H9 (cell line): ENCODE measurements around the gene TOMM40L. TPM values are rescaled to one million over a fixed set of nuclear protein-coding genes. Genes with fewer than 3 reads are reported as not detected.

Experiments
- DNase-seq: peaks from one replicate; pipeline ENCODE4 v3.0.0-alpha.2; 2017
- H2AFZ ChIP-seq: one replicate; pipeline ENCODE4 v1.6.1; 2013; ENCODE audit warnings: mild to moderate bottlenecking, low read length, control low read depth, moderate library complexity
- H2AK5ac ChIP-seq: 2 replicates; pipeline ENCODE4 v1.6.1; 2013; ENCODE audit warnings: low read length, control low read depth, mixed read lengths; ENCODE audit not compliant: insufficient read length
- H2BK120ac ChIP-seq: one replicate; pipeline ENCODE4 v1.6.1; 2013; ENCODE audit warnings: low read depth, mild to moderate bottlenecking, low read length, control low read depth, inconsistent platforms; ENCODE audit not compliant: poor library complexity, severe bottlenecking
- H2BK12ac ChIP-seq: 2 replicates; pipeline ENCODE4 v1.6.1; 2013; ENCODE audit warnings: low read length, control low read depth, mixed read lengths, low read depth; ENCODE audit not compliant: insufficient read length
- H2BK15ac ChIP-seq: 2 replicates; pipeline ENCODE4 v1.6.1; 2013; ENCODE audit warnings: low read depth, low read length, control low read depth
- H2BK20ac ChIP-seq: one replicate; pipeline ENCODE4 v1.6.1; 2013; ENCODE audit warnings: low read depth, mild to moderate bottlenecking, low read length, control low read depth, inconsistent platforms; ENCODE audit not compliant: poor library complexity, severe bottlenecking
- H2BK5ac ChIP-seq: 2 replicates; pipeline ENCODE4 v1.6.1; 2013; ENCODE audit warnings: low read length, control low read depth, mixed read lengths; ENCODE audit not compliant: insufficient read length
- H3K14ac ChIP-seq: 2 replicates; pipeline ENCODE4 v1.6.1; 2013; ENCODE audit warnings: low read length, control low read depth; ENCODE audit not compliant: insufficient read depth
- H3K18ac ChIP-seq: 2 replicates; pipeline ENCODE4 v1.6.1; 2013; ENCODE audit warnings: low read depth, mild to moderate bottlenecking, mixed read lengths, low read length, control low read depth; ENCODE audit not compliant: insufficient read length
- H3K23ac ChIP-seq: 2 replicates; pipeline ENCODE4 v1.6.1; 2013; ENCODE audit warnings: low read length, control low read depth, mixed read lengths, low read depth; ENCODE audit not compliant: insufficient read length
- H3K23me2 ChIP-seq: 2 replicates; pipeline ENCODE4 v1.6.1; 2013; ENCODE audit warnings: low read depth, mild to moderate bottlenecking, mixed read lengths, low read length, control low read depth; ENCODE audit not compliant: insufficient read length, poor library complexity, severe bottlenecking
- H3K27ac ChIP-seq: 2 replicates; pipeline ENCODE4 v1.5.1; 2013; ENCODE audit warnings: low read length, control low read depth, mixed read lengths, low read depth; ENCODE audit not compliant: insufficient read length
- H3K27me3 ChIP-seq: 2 replicates; pipeline ENCODE4 v1.6.1; 2013; ENCODE audit warnings: low read length, control low read depth, inconsistent platforms; ENCODE audit not compliant: insufficient read depth
- H3K4ac ChIP-seq: 2 replicates; pipeline ENCODE4 v1.6.1; 2013; ENCODE audit warnings: low read depth, mild to moderate bottlenecking, control low read depth, inconsistent platforms, low read length, moderate library complexity
- H3K4me1 ChIP-seq: 2 replicates; pipeline ENCODE4 v1.6.1; 2013; ENCODE audit warnings: low read length, control low read depth, inconsistent platforms; ENCODE audit not compliant: insufficient read depth
- H3K4me2 ChIP-seq: 2 replicates; pipeline ENCODE4 v1.6.1; 2013; ENCODE audit warnings: low read length, control low read depth, mixed read lengths; ENCODE audit not compliant: insufficient read length, insufficient read depth
- H3K56ac ChIP-seq: 2 replicates; pipeline ENCODE4 v1.6.1; 2013; ENCODE audit warnings: low read depth, mild to moderate bottlenecking, mixed read lengths, low read length, control low read depth; ENCODE audit not compliant: insufficient read length
- H3K79me1 ChIP-seq: 2 replicates; pipeline ENCODE4 v1.6.1; 2013; ENCODE audit warnings: low read depth, mild to moderate bottlenecking, moderate library complexity, low read length, control low read depth, inconsistent platforms; ENCODE audit not compliant: insufficient read depth, poor library complexity, severe bottlenecking
- H3K79me2 ChIP-seq: 2 replicates; pipeline ENCODE4 v1.6.1; 2013; ENCODE audit warnings: low read length, control low read depth, inconsistent platforms; ENCODE audit not compliant: insufficient read depth
- H3K9ac ChIP-seq: 2 replicates; pipeline ENCODE4 v1.6.1; 2013; ENCODE audit warnings: low read length, control low read depth, mixed read lengths; ENCODE audit not compliant: insufficient read length; ENCODE audit errors: extremely low read depth
- H3K9me3 ChIP-seq: one replicate; pipeline ENCODE4 v1.6.1; 2013; ENCODE audit warnings: low read depth, low read length, inconsistent platforms; ENCODE audit not compliant: control insufficient read depth
- H3T11ph ChIP-seq: one replicate; pipeline ENCODE4 v1.6.1; 2013; ENCODE audit warnings: mild to moderate bottlenecking, low read length, control low read depth, inconsistent platforms
- H4K20me1 ChIP-seq: one replicate; pipeline ENCODE4 v1.6.1; 2013; ENCODE audit not compliant: control insufficient read depth, insufficient read length, insufficient read depth
- H4K5ac ChIP-seq: 2 replicates; pipeline ENCODE4 v1.6.1; 2013; ENCODE audit warnings: low read depth, mild to moderate bottlenecking, mixed read lengths, low read length, control low read depth; ENCODE audit not compliant: insufficient read length
- H4K8ac ChIP-seq: replicated peaks from 2 replicates; pipeline ENCODE4 v1.6.1; 2013; ENCODE audit warnings: low read length, control low read depth, mixed read lengths, low read depth; ENCODE audit not compliant: insufficient read length
- H4K91ac ChIP-seq: 2 replicates; pipeline ENCODE4 v1.6.1; 2013; ENCODE audit warnings: low read depth, mild to moderate bottlenecking, moderate library complexity, mixed read lengths, low read length, control low read depth; ENCODE audit not compliant: insufficient read length
- H3K27ac Mint-ChIP-seq, 3 experiments: 2 replicates in 2 of 3; 3 replicates in 1 of 3; pipeline ENCODE4 v1.8.0; 2020 to 2021; ENCODE audit warnings: mixed read lengths in 3 of 3, mild to moderate bottlenecking in 1 of 3, moderate library complexity in 1 of 3
- H3K27me3 Mint-ChIP-seq: 2 replicates; pipeline ENCODE4 v1.8.0; 2021; ENCODE audit warnings: low read depth, mild to moderate bottlenecking, moderate library complexity, mixed read lengths
- H3K36me3 Mint-ChIP-seq, 3 experiments: 2 replicates in 2 of 3; 3 replicates in 1 of 3; pipeline ENCODE4 v1.8.0; 2020 to 2021; ENCODE audit warnings: low read depth in 3 of 3, mixed read lengths in 3 of 3; ENCODE audit not compliant: insufficient read depth in 1 of 3
- H3K4me1 Mint-ChIP-seq, 2 experiments: 2 replicates each; pipeline ENCODE4 v1.8.0; 2020; ENCODE audit warnings: mixed read lengths in 2 of 2
- H3K4me3 Mint-ChIP-seq, 2 experiments: 2 replicates in 1 of 2; 3 replicates in 1 of 2; pipeline ENCODE4 v1.8.0; 2020 to 2021; ENCODE audit warnings: mild to moderate bottlenecking in 2 of 2, mixed read lengths in 2 of 2, moderate library complexity in 1 of 2
- H3K9me3 Mint-ChIP-seq, 2 experiments: 2 replicates in 1 of 2; 3 replicates in 1 of 2; pipeline ENCODE4 v1.8.0; 2020; ENCODE audit warnings: mild to moderate bottlenecking in 2 of 2, mixed read lengths in 2 of 2, moderate library complexity in 1 of 2
- WGBS: extraction: QIAGEN DNeasy Blood & Tissue Kit; methylation state at CpG from one replicate; pipeline ENCODE4 v1.1.7; 2013; ENCODE audit warnings: missing lambda C conversion rate, low lambda C conversion rate, mixed read lengths; ENCODE audit not compliant: insufficient read length; ENCODE audit errors: extremely low coverage; 5-methylcytosine and 5-hydroxymethylcytosine counted together
- total RNA-seq: library from RNA; stranded (reverse); gene quantifications from 2 replicates; pipeline ENCODE4 v1.2.1, GENCODE V29; 2021
- TF ChIP-seq, protein P1 (sequence below): fragments of 200-600 bp; sonication (generic); conservative IDR thresholded peaks from 3 replicates; pipeline ENCODE4 v1.8.0; 2021; ENCODE audit warnings: antibody characterized with exemption, mild to moderate bottlenecking

The TOMM40L gene
- total RNA-seq, 1 experiment from 2014 or later = 13.5 TPM

DNA sequence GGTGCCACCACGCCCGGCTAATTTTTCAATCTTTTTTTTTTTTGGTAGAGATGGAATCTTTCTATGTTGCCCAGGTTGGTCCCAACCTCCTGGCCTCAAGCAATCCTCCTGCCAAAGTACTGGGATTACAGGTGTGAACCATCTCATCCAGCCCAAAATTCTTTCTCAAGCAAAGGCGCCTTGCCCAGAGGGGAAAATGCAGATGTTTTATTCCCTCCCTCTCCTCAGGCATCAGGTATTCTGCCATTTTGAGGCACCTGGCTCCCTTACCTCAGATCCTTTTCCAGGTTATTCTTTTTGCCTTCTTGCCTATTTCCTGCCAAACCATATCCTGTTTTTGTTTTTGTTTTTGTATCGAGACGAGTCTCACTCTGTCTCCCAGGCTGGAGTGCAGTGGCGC is 37.5 kb upstream of the TOMM40L start:
- no peak for DNase-seq
- no peak overlapping the region for H4K91ac ChIP-seq
- H4K8ac ChIP-seq = no peak overlapping the region
- Mint-ChIP-seq H3K36me3 (peaks cover 0 to 17% (median 10%) of the 10 kb centered on the region in 3 experiments; a peak in 4 of 7 replicates), H3K9me3 (no peaks in the 10 kb centered on the region), H3K4me3 (no peak overlapping the region; a peak in 1 of 5 replicates), H3K4me1 (peaks cover 7 to 12% of the 10 kb centered on the region in 2 experiments), H3K27me3 (no peaks in the 10 kb centered on the region), H3K27ac (no peak overlapping the region; a peak in 1 of 7 replicates)
- H2BK15ac ChIP-seq = no peak overlapping the region
- no peak overlapping the region for H3K9ac ChIP-seq
- H2AK5ac ChIP-seq = no peak overlapping the region
- H3K79me2 ChIP-seq = no peaks in the 10 kb centered on the region
- no CpG with 5 or more reads among the region's 6 CpGs for WGBS
- no peak overlapping the region for H3K4ac ChIP-seq
- H3K27me3 ChIP-seq = no peaks in the 10 kb centered on the region
- H3K14ac ChIP-seq = no peak overlapping the region
- H2BK5ac ChIP-seq = no peak overlapping the region
- no peak overlapping the region for H3K27ac ChIP-seq
- H3K23ac ChIP-seq = no peak overlapping the region
- H3K23me2 ChIP-seq = no peaks in the 10 kb centered on the region
- no peaks in the 10 kb centered on the region for H3K9me3 ChIP-seq
- no peak overlapping the region for H3K18ac ChIP-seq
- H3K79me1 ChIP-seq = no peaks in the 10 kb centered on the region
- TF ChIP-seq, protein P1, sequence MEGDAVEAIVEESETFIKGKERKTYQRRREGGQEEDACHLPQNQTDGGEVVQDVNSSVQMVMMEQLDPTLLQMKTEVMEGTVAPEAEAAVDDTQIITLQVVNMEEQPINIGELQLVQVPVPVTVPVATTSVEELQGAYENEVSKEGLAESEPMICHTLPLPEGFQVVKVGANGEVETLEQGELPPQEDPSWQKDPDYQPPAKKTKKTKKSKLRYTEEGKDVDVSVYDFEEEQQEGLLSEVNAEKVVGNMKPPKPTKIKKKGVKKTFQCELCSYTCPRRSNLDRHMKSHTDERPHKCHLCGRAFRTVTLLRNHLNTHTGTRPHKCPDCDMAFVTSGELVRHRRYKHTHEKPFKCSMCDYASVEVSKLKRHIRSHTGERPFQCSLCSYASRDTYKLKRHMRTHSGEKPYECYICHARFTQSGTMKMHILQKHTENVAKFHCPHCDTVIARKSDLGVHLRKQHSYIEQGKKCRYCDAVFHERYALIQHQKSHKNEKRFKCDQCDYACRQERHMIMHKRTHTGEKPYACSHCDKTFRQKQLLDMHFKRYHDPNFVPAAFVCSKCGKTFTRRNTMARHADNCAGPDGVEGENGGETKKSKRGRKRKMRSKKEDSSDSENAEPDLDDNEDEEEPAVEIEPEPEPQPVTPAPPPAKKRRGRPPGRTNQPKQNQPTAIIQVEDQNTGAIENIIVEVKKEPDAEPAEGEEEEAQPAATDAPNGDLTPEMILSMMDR = no peak
- H2BK12ac ChIP-seq = no peak overlapping the region
- no peaks in the 10 kb centered on the region for H3K4me1 ChIP-seq
- H3K56ac ChIP-seq = no peak overlapping the region
- no peak overlapping the region for H2AFZ ChIP-seq
- peaks cover 3% of the 10 kb centered on the region for H4K20me1 ChIP-seq
- H4K5ac ChIP-seq = no peak overlapping the region
- no peak overlapping the region for H3K4me2 ChIP-seq
- no peak overlapping the region for H2BK20ac ChIP-seq
- no peak overlapping the region for H3T11ph ChIP-seq
- no peak overlapping the region for H2BK120ac ChIP-seq
